Ascending aorta (tissue), 2 donors: Measurements from ENCODE around the gene SYNJ2. TPM values are rescaled to one million over a fixed set of nuclear protein-coding genes. Genes with fewer than 3 reads are reported as not detected.
A peak's percentile ranks its signal among the peaks of the same experiment; 100 is the strongest.

ENCODE experiments used
- DNase-seq, 2 donors: peaks; one replicate each; pipeline ENCODE4 v3.0.0-alpha.2; 2019; ENCODE audit warnings: low spot score in 2 of 2
- H3K27ac ChIP-seq, 2 donors: fragments of 200-600 bp; sonication (generic); one replicate each; pipeline ENCODE4 v1.5.1; 2016 to 2017; ENCODE audit warnings: mild to moderate bottlenecking in 1 of 2
- H3K27me3 ChIP-seq: fragments of 200-600 bp; sonication (generic); one replicate; pipeline ENCODE4 v1.5.1; 2017
- H3K36me3 ChIP-seq, 2 donors: fragments of 200-600 bp; sonication (generic); one replicate each; pipeline ENCODE4 v1.5.1; 2016
- H3K4me1 ChIP-seq, 2 donors: fragments of 200-600 bp; sonication (generic); one replicate each; pipeline ENCODE4 v1.5.1; 2016 to 2017; ENCODE audit warnings: mild to moderate bottlenecking in 1 of 2
- H3K4me3 ChIP-seq, 2 donors: fragments of 200-600 bp; sonication (generic); one replicate each; pipeline ENCODE4 v1.5.1; 2016 to 2017; ENCODE audit warnings: mild to moderate bottlenecking in 1 of 2
- H3K9me3 ChIP-seq, 2 donors: fragments of 200-600 bp; sonication (generic); one replicate each; pipeline ENCODE4 v1.5.1; 2016
- CTCF ChIP-seq, 3 experiments: fragments of 200-600 bp in 2 of 3; fragments of 450-650 bp in 1 of 3; sonication (generic) in 2 of 3; IDR thresholded peaks; one replicate each; pipeline ENCODE4 v1.5.1; 2016 to 2019; ENCODE audit warnings: antibody characterized with exemption in 3 of 3, mild to moderate bottlenecking in 1 of 3, moderate library complexity in 1 of 3
- intact Hi-C: fragments of 100-400 bp; cut with DNase I; formaldehyde crosslinking; loops from one replicate; pipeline ENCODE4 v1.15.1; 2023
- total RNA-seq: library from RNA; depleted of rRNA; stranded (reverse); fragments of >200 nt; gene quantifications from one replicate; pipeline ENCODE4 v1.1.0, GENCODE V29; 2016

Gene SYNJ2
- total RNA-seq, 1 donor from 2014 or later = 3.0 TPM

- no peak for DNase-seq
- Histone ChIP-seq H3K27ac (peak overlapping the region; percentile 96 to 99), H3K27me3 (no peaks in the 10 kb centered on the region), H3K9me3 (no peaks in the 10 kb centered on the region), H3K4me1 (peaks cover 10 to 24% of the 10 kb centered on the region in 2 donors), H3K36me3 (peaks cover 0 to 14% of the 10 kb centered on the region in 2 donors), H3K4me3 (no peak overlapping the region)
- no peak for TF ChIP-seq CTCF (IDR thresholded peaks at IDR 0.05)
- intact Hi-C loops = no loop called here
Measured at GRCh38 chr6:158058171-158058651, 76.5 kb downstream of the SYNJ2 start.

GRCh38 chr6:158059108-158059507, 77.4 kb downstream of the SYNJ2 start:
- H3K4me3 ChIP-seq = no peak overlapping the region
- no peak for TF ChIP-seq CTCF (IDR thresholded peaks at IDR 0.05)
- DNase-seq = no peak
- no peaks in the 10 kb centered on the region for H3K9me3 ChIP-seq
- H3K27ac ChIP-seq = peak overlapping the region; percentile 96 to 99
- no peaks in the 10 kb centered on the region for H3K27me3 ChIP-seq
- peaks cover 10 to 24% of the 10 kb centered on the region in 2 donors for H3K4me1 ChIP-seq
- peaks cover 0 to 19% of the 10 kb centered on the region in 2 donors for H3K36me3 ChIP-seq
- intact Hi-C loops = no loop called here

GRCh38 chr6:158060455-158061360, 79.0 kb downstream of the SYNJ2 start:
- Histone ChIP-seq H3K9me3 (no peaks in the 10 kb centered on the region), H3K4me3 (peak overlapping the region in 1 of 2 donors; percentile 50), H3K27me3 (no peaks in the 10 kb centered on the region), H3K4me1 (peaks cover 10 to 24% of the 10 kb centered on the region in 2 donors), H3K36me3 (peaks cover 0 to 28% of the 10 kb centered on the region in 2 donors), H3K27ac (peak overlapping the region; percentile 96 to 99)
- TF ChIP-seq CTCF (IDR thresholded peaks at IDR 0.05) = no peak
- intact Hi-C loops = loop anchor here (1.0 to 10.0 kb wide), 4 partner anchors 18 to 416 kb away; partner anchors contain the start of gene SYNJ2
- peak; percentile 78 to 97 for DNase-seq

GRCh38 chr6:158061361-158061708, 79.7 kb downstream of the SYNJ2 start:
- no peak for TF ChIP-seq CTCF (IDR thresholded peaks at IDR 0.05)
- Histone ChIP-seq H3K36me3 (peaks cover 0 to 29% of the 10 kb centered on the region in 2 donors), H3K9me3 (no peaks in the 10 kb centered on the region), H3K4me3 (no peak overlapping the region), H3K4me1 (peaks cover 10 to 24% of the 10 kb centered on the region in 2 donors), H3K27ac (peak overlapping the region; percentile 96 to 99), H3K27me3 (no peaks in the 10 kb centered on the region)
- no peak for DNase-seq
- intact Hi-C loops = loop anchor here (1.0 to 10.0 kb wide), 3 partner anchors 35 to 417 kb away; partner anchors contain the start of gene SYNJ2

GRCh38 chr6:158061709-158062461, 80.2 kb downstream of the SYNJ2 start:
- H3K4me3 ChIP-seq = no peak overlapping the region
- H3K4me1 ChIP-seq = peaks cover 10 to 24% of the 10 kb centered on the region in 2 donors
- intact Hi-C loops = loop anchor here (1.0 to 10.0 kb wide), 3 partner anchors 36 to 417 kb away; partner anchors contain the start of gene SYNJ2
- H3K9me3 ChIP-seq = no peaks in the 10 kb centered on the region
- no peak for DNase-seq
- no peak for TF ChIP-seq CTCF (IDR thresholded peaks at IDR 0.05)
- peak overlapping the region; percentile 96 to 99 for H3K27ac ChIP-seq
- H3K27me3 ChIP-seq = no peaks in the 10 kb centered on the region
- H3K36me3 ChIP-seq = peaks cover 0 to 34% of the 10 kb centered on the region in 2 donors
